ENCODE data around the gene BCAR1.
"Not testable (repeated sequence)": the region's sequence is repeated elsewhere in the genome, so short reads cannot be mapped to it uniquely, and the experiment has no call there.

GRCh38 chr16:75240633-75241032 is 10.8 kb downstream of the BCAR1 start:
- TF ChIP-seq POLR2A, POLR2AphosphoS5, SPI1 (IDR thresholded peaks at IDR 0.05; ENCODE audit: low read depth, low read length): not testable (repeated sequence)
